Right lung (tissue), 5 donors: Measurements from ENCODE around the gene KLF13. TPM values are rescaled to one million over a fixed set of nuclear protein-coding genes. Genes with fewer than 3 reads are reported as not detected.

Experiments used
- DNase-seq, 2 donors: peaks; one replicate each; pipeline ENCODE4 v3.0.0-alpha.2; 2013
- polyA plus RNA-seq, 5 donors: library from polyadenylated mRNA; unstranded; fragments of 120-200 nt; gene quantifications; one replicate each; pipeline versions ENCODE4 v1.2.1 to v1.2.3, GENCODE V29; 2013; ENCODE audit warnings: inconsistent platforms in 1 of 5, low replicate concordance in 1 of 5; ENCODE audit not compliant: insufficient read length in 5 of 5, insufficient read depth in 1 of 5

The KLF13 gene
- polyA plus RNA-seq, 5 donors, result 38.6 to 57.7 (median 52.7) TPM

DNA sequence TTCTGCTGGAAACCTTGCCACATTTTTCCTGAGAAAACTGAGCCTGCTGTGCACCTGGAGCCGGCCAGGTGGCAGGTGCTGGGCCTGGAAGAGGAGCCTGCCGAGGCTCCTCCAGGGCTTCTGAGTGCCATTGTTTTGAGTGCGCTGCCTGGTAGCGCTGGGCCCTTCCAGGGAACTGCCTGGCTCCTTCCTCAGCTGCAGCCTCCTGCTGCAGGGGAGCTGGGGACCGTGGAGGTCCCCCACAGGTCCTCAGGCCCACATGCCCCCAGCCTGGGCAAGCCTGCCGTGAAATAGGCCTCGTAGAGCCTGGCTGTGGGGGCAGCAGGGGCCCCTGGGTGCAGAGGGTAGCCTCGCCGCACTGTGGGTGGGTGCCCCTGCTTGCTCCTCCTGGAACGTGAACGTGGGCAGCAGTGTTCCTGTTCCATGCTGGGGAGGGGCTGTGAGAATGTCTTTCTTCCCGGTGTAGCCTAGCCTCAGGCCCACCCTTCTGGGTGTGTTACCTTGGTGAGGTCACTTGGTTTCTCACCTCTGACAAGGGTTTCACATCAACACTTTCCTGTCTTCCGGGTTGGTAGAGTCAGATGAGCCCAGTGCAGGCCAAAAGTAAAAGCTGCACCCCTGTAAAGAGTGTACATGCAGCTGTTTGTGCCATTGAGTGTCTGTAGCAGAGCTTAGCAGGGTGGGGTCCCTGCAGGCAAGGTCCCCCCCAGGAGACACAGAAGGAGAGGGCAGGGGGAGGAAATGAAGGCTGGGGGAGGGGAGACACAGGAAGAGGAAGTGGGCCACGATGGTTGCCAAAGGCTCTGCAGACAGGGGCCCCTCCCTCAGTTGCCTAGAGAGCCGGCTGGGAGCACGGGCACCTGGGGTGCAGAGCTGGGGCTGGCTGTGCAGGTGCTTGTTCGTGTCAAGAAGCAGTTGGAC lies 34.5 kb downstream of the KLF13 start:
- DNase-seq, result no peak

DNA sequence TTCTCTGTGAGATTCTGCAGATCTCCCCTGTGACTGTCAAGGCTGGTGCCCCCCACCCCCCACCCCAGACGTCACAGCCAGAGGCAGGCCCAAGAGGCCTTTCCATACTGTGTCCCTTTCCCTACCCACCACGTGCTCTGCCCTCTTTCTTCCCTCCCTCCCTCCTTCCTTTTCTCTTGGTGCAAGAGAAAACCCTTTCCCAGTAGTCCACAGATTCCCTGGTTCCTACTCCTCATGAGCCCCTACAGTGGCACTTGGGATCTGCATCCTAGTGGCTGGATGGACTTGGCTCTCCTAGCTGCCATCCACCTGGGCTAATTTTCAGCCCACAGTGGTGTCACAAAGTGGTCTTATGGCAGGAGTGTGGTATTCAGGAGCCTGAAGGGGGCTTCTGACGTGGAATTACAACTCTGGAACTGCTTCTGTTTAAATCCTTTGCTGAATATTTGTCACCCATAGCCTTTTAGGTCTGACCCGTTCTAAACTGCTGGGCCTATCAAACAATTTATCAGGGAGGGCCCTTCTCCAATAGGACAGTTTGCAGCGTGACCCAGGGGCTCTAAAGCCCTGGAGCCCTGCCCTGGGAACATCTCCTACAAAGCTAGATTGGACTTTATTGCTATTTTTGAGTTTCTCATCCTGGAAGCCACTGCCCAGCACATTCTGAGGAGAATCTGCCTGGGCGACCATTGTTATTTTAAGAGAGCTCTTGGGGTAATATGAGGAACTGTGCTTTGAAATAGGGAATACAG lies 35.3 kb downstream of the KLF13 start:
- no peak for DNase-seq

DNA sequence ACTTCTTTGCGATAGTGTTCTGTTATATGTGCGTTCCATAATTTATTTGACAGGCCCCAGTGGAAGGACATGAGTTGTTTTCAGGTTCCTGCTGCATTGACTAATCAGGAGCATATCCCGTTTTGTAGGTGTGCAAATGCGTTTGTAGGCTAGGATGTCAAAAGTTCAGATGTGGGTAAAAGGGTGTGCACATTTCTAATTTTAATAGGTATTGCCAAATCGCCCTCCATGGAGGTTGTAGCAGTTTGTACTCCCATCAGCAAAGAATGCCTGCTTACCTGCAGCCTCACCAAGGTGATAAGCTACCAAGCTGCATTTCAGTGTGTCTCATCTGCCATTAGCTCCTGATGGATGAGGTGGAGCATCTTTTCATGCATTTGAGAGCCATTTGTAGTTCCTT lies 36.3 kb downstream of the KLF13 start:
- no peak for DNase-seq

DNA sequence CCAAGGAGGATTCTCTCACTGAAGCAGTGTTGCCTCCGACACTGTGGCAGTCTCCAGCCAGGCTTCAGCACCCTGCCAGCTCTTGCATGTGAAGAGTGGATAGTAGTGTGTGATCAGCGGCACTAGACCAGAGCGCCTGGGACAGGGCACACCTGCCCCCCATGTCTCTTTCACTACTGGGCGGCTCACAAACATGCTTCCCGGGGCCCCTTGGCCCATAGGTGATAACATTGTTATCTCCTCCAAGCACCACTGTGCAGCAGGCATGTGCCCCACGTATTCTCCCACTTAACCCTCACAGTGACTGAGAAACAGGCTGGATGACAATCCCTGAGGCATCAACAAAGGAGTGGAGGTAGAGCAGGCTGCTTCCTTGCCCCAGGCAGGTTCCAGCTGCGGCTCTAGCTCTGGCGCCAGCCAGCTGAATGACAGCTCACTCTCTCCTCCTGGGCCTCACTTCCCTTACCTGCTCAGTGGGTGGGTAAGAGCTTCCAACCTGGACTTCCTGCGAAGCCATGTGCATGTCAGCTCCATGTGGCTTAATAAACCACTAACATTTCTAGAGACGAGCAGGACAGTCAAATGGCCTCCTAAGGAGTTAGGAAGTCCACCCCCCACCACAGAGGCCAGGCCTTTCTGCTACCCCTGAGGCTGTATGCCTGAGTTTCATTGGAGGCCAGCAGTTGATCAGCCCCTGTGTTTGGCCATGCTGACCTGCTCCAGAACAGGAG lies 37.8 kb downstream of the KLF13 start:
- no peak for DNase-seq

DNA sequence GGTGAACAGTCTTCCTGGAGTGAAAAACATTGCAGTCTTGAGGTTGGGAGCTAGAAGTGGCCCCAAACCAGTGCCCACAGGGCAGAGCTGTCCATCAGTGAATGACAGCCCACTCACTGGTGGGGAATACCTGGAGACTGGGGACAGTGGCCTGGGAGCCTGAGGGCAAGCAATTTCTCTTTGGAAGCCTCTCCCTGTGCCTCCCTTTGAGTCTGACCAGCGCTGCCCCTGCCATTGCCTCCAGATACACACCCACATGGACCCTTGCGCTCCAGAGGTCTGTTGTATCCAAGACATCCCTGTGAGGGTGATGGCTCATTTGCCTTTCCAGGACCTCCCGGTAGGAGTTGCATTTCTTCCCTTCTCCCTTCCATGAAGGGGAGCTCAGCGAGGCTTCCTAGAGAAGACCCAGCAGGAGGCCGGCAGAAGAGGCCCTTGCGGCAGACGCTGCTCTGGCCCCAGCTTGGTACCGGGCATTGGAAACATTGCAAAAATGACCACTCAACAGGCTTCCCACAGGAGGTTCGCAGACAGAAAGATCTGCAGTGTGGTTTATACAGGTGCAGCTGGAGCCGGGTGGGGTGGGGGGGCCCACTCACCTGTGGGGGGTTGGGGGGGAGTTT lies 38.5 kb downstream of the KLF13 start:
- no peak for DNase-seq

DNA sequence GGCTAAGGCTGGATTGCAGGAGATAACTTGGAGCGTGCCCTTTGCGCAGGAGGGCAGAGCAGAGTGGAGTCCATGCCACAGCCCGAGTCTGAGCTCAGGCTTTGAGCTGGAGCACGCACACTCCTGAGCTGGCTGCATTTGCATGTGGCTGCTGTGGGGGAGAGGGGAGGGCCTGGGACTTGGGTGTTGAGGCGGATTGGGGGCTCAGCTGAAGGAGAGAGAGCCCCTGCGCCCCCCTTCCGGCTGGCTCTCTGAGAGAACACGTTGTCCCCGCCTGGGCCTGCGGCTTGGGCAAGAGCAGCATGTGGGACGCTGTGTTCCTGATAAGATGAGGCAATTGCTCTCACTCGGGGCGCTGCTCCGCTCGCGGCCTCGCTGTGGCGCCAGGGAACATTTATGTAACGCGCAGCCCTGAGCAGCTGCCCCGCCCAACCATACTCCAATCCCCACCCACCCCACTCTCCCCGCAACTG lies 39.1 kb downstream of the KLF13 start:
- DNase-seq, result peak; percentile 73 to 79

DNA sequence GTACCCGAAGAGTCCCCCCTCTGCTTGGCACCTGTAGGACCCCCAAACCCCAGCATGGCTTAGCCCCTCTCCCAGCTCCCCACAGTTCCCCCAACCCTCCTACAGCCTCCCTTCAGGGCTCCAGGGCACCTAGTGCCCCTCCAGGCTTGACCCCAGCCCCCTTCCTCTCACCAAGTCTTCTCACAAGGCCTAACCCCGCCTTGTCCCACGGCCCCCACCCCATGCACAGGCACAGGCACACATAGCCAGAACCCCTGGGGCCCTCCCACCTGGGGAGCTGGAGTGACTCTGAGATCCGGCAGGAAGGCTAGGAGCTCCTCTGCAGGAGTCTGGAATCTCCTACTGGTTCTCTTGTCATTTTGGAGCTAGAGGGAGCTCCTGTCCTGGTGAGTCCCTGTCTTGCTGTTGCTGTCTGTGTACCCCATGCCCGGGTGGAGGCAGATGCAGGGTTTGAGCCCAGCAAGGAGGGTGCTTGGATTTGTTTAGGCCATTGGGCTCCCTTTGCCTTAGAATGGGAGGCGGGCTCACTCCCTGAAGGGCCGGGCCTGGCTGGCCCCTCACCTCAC lies 39.6 kb downstream of the KLF13 start:
- DNase-seq, result no peak

DNA sequence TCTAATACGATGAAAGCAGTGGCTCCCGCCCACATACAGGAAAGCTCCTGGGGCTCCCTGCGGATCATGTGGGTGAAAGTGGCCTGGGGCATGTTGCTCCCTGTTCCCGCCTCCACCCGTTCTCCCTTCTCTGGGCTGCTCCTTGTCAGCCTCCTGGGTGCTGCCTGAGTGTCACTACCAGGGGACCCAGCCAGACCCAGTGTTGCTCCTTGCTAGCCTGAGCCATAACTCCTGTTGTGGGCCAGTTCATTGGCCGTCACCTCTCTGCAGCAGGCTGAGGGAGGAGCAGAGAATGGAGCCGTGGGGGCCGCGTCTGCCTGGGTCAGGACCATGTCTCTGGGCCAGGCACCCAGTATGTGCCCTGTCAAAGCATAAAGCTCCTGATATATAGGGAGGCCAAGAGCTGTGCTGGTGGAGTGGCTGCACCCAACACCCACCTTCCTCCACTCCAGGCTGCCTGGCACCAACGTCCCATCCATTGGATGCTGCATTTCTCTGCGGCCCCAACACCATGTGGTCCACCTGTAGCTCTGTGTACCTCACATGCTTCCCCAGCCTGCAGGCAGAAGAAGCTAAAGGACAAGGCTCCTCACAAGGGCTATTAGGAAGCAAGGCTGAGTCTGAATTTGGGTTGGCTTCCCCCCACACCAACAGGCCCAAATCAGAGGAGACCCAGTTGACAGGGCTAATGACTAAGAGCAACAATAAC lies 40.5 kb downstream of the KLF13 start:
- no peak for DNase-seq

DNA sequence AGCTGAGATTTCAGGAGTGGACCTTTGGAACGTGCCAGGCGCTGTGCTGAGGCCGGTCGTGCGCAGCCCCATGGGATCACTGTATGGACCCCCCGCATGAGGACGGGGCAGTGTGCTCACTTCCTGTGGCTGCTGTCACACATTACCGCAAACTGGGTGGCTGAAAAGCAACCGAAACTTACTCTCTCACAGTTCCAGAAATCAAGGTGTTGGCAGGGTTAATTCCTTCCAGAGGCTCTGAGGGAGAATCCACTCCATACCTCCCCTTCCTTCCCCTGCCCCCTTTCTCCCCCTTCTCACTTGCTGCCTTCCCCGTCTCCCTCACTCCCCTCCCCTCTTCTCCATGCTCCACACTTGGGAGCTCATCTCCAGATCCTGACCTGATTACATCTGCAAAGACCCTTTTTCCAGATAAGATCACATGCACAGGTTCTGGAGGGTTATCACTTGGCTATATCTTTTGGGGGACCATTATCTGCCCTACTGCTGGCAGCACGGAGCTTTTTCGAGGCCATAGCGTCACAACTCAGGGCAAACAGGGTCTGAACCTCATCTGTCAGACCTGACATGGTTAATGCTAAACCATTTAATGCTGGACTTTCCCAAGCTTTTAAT lies 41.2 kb downstream of the KLF13 start:
- no peak for DNase-seq

DNA sequence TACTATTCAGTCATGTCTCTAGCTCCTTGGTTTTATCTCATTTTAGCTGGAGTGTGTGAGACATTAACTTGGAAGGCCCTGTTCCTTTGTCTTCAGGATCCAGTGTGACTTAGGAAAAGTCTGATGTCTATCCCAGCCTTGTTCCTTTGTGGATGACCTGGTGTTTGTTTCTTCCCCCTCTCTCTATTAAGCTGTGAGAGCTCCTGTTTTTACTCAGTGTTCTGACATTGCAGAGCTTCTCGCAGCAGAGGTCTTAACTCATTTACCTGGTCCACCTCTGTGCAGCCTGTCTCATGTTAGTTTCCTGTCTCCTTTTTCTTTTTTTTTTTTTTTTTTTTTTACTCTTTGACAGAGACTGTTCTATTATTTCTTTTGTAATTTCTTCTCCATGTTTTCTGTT lies 43.1 kb downstream of the KLF13 start:
- DNase-seq, result no peak

DNA sequence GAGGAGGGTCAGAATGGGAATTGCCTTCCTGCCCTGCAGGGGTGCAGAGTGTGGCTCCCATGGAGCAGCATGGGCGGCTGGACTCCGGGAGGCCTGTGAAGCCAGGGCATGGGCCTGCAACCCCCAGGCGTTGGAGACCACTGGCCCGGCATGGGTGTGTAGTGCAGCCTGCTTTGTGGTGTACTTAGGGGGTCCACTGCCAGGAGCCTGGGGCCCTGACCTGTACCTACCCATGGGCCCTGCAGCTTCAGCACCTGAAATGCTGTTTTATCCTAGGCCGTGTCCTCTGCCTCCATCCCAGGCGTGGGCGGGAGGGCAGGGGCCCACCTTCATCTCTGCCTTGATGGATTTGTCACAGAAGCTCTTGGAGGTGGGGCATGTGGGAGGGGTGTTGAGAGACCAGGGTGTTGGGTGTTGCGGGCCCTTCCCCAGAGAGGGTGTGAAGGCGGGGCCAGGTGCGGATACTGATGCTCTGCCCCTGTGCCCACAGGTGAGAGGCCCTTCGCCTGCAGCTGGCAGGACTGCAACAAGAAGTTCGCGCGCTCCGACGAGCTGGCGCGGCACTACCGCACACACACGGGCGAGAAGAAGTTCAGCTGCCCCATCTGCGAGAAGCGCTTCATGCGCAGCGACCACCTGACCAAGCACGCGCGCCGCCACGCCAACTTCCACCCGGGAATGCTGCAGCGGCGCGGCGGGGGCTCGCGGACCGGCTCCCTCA lies 45.0 kb downstream of the KLF13 start:
- no peak for DNase-seq

DNA sequence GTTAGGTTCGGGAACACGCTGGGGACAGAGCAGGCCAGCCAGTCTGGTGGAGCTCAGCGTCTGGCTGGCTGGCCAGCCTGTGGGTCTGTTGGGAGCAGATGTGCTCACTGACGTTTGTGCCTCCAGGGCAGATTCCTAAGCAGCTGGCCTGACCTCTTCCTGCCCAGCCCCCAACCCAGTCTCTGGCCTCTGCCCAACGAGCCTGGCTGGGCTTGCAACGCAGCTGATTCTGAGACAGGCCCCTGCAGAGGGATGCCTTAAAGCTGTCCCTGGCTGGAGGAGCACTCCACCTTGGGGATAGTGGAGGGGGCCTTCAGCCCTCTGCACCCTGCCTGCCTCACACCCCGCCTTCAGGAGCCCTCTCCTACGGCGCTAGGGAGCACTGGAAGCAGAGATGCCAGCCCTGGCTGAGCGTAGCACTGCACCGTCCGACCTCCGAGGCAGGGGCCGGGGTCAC lies 46.0 kb downstream of the KLF13 start:
- DNase-seq, result no peak

DNA sequence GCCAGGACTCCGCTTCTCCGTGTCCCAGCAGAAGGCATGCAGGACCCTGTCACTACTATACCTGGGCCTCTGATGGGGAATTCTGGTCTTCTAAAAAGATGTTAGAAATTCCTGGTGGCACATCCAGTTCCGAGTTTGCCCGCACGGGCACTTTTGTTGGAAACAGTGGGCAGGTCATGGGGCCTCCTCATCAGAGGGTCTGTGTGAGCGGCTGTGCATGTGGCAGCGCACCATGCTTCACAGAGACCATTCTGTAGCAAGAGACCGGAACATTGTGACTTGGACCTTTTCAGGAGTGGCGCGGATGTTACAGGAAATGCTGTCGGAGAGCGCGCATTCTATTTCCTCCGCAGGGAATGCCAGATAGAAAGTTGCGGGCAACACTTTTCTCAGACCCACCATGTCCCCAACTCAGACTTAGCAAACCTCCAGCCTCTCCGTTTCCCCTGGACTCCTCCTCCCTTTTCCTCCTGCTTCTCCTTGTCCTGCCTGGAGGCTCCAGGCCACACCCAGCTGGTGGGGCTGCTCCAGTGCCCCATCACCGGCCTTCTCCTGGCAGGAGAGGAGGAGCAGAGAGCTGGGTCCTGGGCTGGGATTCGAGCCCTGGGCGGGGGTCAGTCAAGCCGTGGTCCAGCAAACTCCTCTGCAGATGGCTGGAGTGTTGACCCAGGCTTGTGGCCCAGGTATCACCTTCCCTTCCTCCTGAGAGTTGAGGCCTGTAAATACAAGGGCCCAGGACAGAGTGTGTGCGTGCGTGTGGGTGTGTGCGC lies 46.6 kb downstream of the KLF13 start:
- no peak for DNase-seq

DNA sequence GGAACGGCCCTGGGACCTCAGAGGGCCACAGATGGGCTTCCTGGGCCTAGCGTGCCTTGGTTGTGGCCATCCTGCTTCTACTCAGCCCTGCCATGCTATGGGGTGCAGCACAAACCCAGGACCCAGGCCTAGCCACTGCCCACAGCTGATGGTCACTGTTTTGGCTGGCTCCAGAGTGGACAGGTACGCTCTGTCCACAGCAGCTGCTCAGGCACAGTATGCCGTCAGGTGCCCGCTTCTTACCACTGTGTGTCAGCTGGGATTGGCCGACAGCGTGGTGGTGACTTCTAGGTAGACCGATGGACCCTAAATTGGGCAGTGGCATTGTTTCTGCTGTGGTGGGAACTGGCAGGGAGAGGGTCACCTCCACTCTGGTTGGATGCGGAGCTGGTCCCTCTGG lies 47.3 kb downstream of the KLF13 start:
- no peak for DNase-seq

DNA sequence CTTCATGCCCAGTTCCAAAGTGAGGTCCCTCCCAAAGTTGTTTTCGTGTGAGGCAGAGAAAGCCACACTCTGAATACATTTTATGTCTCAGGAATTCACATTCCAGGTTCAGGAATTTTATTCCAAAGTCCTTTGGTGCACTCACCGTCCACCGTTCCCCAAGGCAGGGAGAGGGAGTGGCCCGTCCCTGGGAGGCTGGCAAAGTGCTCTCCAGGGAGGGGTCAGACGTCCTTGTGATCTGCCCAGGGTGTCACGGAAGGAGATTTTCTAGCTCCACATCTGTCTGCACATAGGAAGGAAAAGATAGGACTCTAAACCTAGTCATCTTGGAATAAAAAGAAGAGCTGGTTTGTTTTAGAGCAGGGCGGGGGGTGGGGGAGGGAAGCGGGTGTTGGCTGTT lies 47.9 kb downstream of the KLF13 start:
- no peak for DNase-seq

DNA sequence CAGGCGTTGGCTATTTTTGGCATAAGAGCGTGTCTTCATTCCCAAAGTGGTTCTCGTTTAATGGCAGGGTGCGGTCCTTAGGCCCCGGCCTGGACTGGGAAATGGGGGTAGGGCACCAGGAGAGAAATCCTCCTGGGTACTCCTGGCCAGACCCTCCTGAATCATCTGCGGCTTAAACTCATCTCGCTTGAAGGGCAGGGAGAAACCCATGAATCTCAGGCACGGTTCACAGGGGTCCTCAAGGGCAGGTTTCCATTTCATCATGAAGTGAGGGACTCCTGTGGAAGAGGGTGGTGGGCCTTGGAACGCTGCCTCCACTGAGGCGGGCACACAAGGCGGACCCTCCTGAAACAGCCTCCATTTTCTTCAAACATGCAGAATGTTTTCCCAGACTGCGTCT lies 48.4 kb downstream of the KLF13 start:
- no peak for DNase-seq

DNA sequence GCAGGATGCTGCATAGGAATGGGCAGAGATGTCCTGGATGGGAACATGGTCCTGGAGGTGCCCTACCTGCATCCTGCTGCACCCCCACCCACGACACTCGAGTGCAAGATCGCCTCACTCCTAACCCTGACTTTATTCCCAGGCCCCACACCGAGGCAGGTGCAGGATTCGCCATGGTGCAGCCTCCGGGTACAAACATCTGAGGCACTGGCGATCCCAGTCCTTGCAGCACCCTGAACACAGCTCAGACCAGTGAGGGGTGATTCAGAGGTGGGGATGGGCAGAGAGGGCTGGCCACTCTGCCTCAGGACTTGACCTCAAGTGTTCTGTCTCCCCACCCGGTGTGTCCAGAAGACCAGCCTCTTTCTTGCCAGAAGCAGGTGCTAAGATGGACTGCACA lies 49.1 kb downstream of the KLF13 start:
- no peak for DNase-seq

DNA sequence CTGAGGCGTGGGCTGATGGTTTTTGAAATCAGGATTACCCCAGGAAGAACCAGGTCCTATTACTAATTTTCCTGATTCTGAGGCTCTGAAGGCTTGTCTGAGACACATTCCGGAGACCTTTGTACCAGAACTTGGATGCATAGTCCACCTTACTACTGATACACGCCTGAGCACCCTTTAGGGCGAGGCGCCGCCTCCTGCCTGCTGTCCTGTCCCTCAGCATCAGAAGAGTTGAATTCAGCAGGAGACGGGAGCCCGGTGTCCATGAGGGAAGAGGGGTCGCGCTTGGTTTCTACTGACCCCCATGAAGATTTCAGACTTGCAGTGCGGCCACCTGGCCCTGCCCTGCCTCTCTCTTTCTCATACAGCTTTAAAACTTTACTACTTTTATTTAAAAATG lies 49.9 kb downstream of the KLF13 start:
- no peak for DNase-seq

DNA sequence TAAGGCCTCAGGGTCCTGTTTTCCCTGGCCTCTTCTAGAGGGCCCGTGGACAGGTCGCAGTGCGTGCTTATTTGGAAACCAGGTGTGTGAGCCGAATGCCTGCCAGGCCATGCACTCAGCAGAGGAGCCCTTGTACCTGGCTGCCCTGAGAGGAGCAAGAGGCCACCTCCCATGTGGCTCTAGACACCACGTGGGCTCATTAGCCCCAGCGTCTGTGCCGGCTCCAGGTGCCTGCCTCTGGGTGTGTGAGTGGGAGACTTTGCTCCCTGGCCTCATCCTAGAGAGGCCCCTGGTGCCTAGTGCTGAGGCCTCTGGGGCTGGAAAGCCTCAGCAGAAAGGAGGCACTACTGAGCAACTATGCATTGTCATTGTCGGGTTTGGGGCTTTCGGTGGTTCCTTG lies 50.4 kb downstream of the KLF13 start:
- DNase-seq, result no peak
